GM08714 (cell line): ENCODE measurements around the gene LYZL6.

Experiments used
- H3K4me3 ChIP-seq: fragments of 200-500 bp; sonication (Bioruptor generic); 2 replicates; pipeline ENCODE4 v1.5.1; 2014; ENCODE audit warnings: mild to moderate bottlenecking, low read length, inconsistent platforms
- ZNF274 ChIP-seq: IDR thresholded peaks from 2 replicates; pipeline ENCODE4 v1.6.1; 2012; ENCODE audit warnings: mild to moderate bottlenecking, low read depth, low read length

LYZL6 gene

DNA sequence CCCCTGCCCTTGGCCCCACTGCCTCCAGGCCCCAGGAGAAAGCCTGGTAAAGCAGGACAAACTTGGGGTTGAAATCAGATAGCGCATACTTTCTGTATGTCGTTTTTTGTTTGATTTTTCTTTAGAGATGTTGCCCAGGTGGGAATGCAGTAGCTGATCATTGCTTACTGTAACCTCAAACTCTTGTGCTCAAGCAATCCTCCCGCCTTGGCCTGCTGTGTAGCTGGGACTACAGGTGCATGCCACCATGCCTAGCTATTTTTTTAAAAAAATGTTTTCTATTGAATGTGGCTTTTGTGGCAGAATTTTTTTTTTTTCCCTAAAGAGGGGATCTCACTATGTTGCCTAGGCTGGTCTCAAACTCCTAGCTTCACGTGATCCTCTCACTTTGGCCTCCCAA, 52.2 kb downstream of the LYZL6 start:
- H3K4me3 ChIP-seq: no peak overlapping the region
- TF ChIP-seq ZNF274: no peak

DNA sequence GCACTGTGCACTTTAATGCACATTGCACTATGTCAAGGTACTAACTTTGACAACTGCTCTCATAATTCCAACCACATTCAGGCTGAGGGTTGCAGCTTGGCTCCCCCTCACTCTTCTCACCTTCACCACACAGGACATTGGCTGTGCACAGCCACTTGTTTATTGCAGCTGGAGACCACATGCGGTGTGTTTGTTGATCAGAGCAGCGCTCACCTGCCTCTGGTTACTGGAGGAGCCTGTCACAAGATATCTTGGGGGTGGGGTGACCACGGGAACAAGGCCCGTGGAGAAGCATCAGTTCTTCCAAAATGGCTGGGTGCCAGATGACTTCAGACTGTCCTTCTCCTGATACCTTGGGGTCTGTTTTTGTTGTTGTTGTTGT, 52.7 kb downstream of the LYZL6 start:
- no peak overlapping the region for H3K4me3 ChIP-seq
- TF ChIP-seq ZNF274: no peak

GRCh38 chr17:35889818-35890773, 53.4 kb downstream of the LYZL6 start:
- H3K4me3 ChIP-seq: no peak overlapping the region
- no peak for TF ChIP-seq ZNF274

- no peak overlapping the region for H3K4me3 ChIP-seq
- no peak for TF ChIP-seq ZNF274
Observed at GRCh38 chr17:35889241-35889640, 54.3 kb downstream of the LYZL6 start.
